HL-60/S4 (cell line): Measurements from ENCODE around the gene TERT.
"Not testable (repeated sequence)": the region's sequence is repeated elsewhere in the genome, so short reads cannot be mapped to it uniquely, and the experiment has no call there.

Experiments
- in situ Hi-C: fragments of 300-500 bp; cut with MboI; formaldehyde crosslinking; loops from 2 replicates; pipeline ENCODE4 v1.14.3; 2022; ENCODE audit warnings: low sequenced_read_pairs

Gene TERT

GRCh38 chr5:1280177-1281037, 14.5 kb downstream of the TERT start:
- in situ Hi-C loops, result no loop called here

GRCh38 chr5:1279443-1280151, 15.3 kb downstream of the TERT start:
- in situ Hi-C loops, result no loop called here

GRCh38 chr5:1278656-1279442, 16.0 kb downstream of the TERT start:
- in situ Hi-C loops, result no loop called here

GRCh38 chr5:1278216-1278615, 16.7 kb downstream of the TERT start:
- in situ Hi-C loops, result no loop called here

- in situ Hi-C loops, result no loop called here
Observed at GRCh38 chr5:1277781-1278180, 17.1 kb downstream of the TERT start.

GRCh38 chr5:1277331-1277730, 17.5 kb downstream of the TERT start:
- in situ Hi-C loops, result no loop called here

- in situ Hi-C loops, result no loop called here
Observed at GRCh38 chr5:1276930-1277329, 17.9 kb downstream of the TERT start.

GRCh38 chr5:1275397-1276391, 19.2 kb downstream of the TERT start:
- in situ Hi-C loops, result not testable (repeated sequence)

- in situ Hi-C loops, result no loop called here
Observed at GRCh38 chr5:1274471-1274870, 20.4 kb downstream of the TERT start.

GRCh38 chr5:1273745-1274144, 21.1 kb downstream of the TERT start:
- in situ Hi-C loops, result no loop called here

GRCh38 chr5:1272201-1272600, 22.7 kb downstream of the TERT start:
- in situ Hi-C loops, result no loop called here

GRCh38 chr5:1270933-1271914, 23.6 kb downstream of the TERT start:
- in situ Hi-C loops, result no loop called here

- in situ Hi-C loops, result no loop called here
Observed at GRCh38 chr5:1270426-1270825, 24.4 kb downstream of the TERT start.

- in situ Hi-C loops, result no loop called here
Observed at GRCh38 chr5:1268666-1269065, 26.2 kb downstream of the TERT start.

GRCh38 chr5:1268056-1268455, 26.8 kb downstream of the TERT start:
- in situ Hi-C loops, result no loop called here

GRCh38 chr5:1267464-1267863, 27.4 kb downstream of the TERT start:
- in situ Hi-C loops, result not testable (repeated sequence)

GRCh38 chr5:1266791-1267190, 28.1 kb downstream of the TERT start:
- in situ Hi-C loops, result no loop called here

- in situ Hi-C loops, result no loop called here
Observed at GRCh38 chr5:1265461-1266455, 29.1 kb downstream of the TERT start.
